HG02623 (cell line): ENCODE measurements around the gene BCAT1.
"Not testable (repeated sequence)": the region's sequence is repeated elsewhere in the genome, so short reads cannot be mapped to it uniquely, and the experiment has no call there.

Experiments used
- ATAC-seq: cut with Tn5 transposase; IDR thresholded peaks from one replicate; pipeline ENCODE4 v1.9.1; 2021; ENCODE audit warnings: moderate library complexity; ENCODE audit not compliant: unreplicated experiment

Gene BCAT1

DNA sequence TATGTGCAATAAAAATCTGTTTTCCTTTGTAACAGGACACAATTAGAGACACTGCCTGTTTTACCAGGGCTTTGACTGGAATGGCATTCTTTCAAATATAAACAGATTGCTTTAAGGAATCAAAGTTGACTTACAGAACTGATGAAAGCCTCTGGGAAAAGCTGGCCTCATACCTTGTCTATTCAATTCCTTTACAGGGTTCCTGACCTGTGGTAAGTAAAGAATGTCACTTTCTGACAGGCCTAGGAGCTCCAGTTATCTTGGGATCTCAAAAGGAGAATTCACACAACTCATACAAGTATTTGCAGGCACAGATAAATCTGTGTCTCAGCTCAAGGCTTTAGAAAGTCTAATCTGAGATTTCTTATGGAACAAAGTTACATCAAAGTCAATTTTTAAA lies 88.4 kb downstream of the BCAT1 start:
- ATAC-seq: no peak

DNA sequence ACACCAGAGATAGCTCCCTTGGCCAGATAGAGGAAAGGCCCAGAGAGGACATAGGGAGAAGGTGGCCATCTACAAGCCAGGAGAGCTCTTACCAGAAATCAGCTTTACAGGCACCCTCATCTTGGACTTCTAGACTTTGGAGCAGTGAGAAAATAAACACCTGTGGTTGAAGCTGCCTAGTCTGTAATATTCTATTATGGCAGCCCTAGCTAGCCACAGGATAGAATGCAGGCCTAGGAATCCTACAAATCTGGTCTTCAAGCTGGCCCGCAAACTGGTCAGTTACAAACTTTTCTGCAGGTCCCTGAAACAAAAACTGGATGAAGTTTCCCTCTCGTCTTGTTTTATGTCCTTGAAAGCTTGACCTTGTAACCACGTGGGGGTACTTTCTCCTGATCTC lies 92.4 kb downstream of the BCAT1 start:
- ATAC-seq: no peak

DNA sequence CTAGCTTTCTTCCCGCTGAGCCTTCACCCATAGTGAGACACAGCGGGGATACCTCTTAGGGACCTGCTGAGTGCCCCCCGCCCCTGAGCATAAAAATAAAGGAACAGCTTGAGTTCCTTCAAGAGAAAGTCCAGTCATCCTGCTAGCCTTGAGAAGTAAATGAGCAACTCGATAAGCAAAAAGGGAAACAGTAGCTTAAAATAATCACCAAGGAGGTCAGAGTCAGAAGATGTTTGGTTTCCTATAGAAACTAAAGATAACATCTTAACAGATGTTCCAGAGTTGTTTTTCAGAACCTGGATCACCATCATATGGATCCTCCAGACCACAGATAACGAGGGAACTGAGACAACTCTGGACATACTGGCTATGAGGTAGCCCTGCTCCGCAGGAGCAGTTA lies 94.0 kb downstream of the BCAT1 start:
- ATAC-seq: no peak

DNA sequence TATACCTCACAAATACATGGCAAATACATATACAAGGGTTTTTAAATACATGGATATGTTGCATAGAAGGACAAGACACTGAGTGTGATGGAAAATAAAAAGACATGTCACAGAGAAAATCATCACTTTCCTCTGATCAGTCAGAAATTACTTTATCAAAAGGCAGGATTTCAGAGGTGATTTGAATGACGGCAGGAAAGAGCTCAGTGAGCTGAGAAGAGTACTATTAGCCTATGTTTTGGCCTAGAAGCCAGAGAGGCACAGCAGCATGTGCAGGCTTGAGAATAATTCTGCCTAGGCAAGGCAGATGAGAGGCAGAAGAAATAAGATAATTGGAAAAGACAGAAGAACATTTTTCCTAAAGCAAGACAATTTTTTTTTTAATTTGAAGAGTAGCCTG lies 94.9 kb downstream of the BCAT1 start:
- ATAC-seq: no peak

DNA sequence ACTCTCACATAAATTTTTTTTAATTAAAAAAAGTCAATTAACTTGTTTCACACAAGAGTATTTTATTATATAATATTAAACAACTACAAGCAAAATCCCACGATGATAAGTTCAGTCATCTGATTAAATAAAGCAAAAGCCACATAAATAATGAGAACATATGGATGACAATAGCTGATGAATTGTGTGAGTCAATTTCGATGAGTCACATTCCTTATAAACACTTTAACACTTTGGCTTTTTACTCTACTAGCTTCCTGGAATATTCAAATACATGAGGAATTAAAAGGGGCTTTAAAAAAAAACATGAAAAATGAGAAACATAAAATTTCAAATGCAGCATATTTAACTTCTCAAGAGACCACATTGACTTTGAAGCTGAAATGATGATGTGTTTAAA lies 95.3 kb downstream of the BCAT1 start:
- no peak for ATAC-seq

DNA sequence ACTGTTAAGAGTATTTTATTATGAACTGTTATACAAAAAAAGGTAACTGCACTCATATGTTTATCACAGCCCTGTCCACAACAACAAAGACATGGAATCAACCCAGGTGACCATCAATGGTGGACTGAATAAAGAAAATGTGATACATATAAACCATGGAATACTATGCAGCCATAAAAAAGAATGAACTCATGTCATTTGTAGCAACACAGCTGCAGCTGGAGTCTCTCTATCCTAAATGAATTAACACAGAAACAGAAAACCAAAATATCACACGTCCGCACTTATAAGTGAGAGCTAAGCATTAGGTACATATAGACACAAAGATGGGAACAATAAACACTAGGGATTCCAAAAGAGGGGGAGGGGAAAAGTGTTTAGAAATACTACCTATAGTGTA lies 95.8 kb downstream of the BCAT1 start:
- ATAC-seq: no peak

DNA sequence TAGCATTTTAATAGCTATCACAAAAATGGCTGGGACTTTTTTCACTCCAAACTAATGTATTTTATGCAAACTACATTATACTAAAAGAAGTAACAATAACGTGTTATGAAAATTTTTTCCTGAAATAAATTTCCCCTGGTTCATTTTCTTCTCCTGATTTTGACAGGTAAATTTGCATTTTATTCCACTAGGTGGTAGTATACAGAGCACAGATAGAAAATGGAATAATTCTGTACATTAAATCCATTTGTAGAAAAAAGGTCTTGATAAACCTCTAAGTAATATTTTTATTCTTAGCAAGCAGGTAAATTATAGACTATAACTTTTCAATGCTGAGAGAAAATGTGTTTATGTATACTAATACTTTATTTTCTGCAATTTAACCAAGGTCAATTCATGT lies 96.5 kb downstream of the BCAT1 start:
- ATAC-seq: no peak

DNA sequence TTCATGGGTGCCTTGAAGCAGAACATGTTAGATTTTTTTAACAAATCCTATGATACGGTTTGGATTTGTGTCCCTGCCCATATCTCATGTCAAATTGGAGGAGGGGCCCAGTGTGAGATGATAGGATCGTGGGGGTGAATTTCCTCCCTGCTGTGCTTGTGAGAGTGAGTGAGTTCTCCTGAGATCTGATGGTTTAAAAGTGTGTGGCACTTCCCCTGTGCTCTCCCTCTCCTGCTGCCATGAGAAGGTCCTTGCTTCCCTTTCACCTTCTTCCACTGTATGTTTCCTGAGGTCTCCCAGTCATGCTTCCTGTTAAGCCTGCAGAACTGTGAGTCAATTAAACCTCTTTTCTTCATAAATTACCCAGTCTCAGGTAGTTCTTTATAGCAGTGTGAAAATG lies 97.0 kb downstream of the BCAT1 start:
- not testable (repeated sequence) for ATAC-seq

DNA sequence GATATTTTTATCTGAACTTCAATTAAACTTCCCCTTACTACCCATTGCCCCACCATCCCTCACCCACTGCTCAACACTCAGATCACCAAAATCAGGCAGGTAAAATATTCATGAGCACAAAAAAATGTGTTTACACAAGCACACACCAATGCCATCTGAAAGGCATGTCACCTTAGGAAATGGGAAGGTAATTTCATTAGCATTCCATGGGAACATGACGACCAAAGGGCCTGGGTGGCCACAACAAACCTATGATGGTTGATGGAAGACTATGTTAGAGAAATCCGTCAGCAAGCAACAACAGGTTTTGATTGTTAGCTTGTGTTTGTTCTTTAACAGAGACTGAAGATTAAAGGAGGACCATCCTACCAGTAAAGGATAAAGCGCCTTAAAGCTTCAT lies 97.6 kb downstream of the BCAT1 start:
- ATAC-seq: no peak

DNA sequence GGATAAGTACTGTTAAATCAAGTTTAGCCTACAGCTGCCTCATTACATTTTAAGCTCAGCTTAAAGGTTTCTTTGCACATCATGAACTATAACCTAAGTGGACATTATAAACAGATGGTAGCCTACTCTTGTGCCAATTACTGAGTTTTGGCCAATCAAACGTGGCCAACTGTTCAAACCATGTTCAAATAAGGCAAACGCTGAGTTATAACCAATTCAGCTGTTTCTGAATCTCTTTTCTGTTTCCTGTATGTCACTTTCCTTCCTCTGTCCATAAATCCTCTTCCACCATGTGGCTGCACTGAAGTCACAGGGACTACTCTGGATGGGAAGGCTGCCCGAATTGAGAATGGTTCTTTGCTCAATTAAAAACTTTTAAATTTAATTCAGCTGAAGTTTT lies 98.4 kb downstream of the BCAT1 start:
- no peak for ATAC-seq

DNA sequence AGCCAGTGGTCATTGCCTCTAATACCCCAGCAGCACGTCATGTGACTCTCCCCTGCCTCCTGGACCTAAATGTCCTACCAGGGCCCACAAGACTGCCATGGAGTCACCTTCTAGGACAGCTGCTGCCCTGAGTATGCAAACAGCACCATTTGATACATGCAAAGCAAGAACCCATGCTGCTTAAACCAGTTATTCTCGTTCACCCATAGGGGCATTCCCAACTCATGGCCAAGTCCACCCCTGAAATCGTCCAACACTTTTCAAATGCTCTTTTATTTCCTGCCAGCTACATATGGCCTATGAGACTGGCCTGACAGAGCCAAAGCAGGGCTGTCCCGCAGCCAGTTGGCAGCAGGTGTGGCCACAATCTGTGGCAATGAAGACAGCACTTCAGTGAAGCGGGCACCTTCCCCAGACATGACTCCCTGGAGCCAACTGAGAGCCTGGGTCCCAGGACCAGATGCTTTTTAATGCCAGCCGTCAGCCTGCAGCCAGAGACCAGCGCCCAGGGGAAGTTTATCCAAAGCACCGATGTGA lies 99.9 kb downstream of the BCAT1 start:
- ATAC-seq: no peak

DNA sequence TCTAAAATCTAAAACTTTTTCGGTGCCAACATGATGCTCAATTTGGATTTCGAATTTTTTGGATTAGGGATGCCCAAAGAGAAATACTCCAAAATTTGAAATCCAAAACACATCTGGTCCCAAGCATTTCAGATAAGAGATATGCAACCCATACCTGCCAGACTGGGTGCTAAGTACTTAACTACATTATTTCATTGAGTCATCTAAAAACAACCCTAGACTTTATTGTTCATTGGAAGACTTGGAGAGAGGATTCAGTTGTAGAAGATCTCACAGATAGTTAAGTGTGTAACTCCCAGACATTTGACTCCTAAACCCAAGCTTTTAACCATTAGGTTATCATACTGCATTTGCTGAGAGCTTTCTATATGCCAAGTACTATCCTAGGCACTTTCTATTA lies 102.2 kb downstream of the BCAT1 start:
- no peak for ATAC-seq

DNA sequence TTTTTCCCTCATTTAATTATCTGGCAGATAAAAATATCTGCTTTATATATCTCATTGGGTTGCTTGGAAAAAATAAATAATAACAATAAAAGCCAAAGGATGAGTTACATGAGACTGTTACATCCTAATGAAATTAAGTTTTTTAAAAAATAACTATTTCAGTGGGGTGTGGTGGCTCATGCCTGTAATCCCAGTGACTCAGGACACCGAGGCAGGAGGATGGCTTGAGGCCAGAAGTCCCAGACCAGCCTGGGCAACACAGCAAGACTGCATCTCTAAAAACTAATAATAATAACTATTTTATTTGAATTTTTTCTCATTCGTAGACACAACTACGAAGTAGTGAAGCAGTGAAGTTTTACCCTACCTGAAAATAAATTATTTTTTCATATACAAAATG lies 103.3 kb downstream of the BCAT1 start:
- no peak for ATAC-seq

DNA sequence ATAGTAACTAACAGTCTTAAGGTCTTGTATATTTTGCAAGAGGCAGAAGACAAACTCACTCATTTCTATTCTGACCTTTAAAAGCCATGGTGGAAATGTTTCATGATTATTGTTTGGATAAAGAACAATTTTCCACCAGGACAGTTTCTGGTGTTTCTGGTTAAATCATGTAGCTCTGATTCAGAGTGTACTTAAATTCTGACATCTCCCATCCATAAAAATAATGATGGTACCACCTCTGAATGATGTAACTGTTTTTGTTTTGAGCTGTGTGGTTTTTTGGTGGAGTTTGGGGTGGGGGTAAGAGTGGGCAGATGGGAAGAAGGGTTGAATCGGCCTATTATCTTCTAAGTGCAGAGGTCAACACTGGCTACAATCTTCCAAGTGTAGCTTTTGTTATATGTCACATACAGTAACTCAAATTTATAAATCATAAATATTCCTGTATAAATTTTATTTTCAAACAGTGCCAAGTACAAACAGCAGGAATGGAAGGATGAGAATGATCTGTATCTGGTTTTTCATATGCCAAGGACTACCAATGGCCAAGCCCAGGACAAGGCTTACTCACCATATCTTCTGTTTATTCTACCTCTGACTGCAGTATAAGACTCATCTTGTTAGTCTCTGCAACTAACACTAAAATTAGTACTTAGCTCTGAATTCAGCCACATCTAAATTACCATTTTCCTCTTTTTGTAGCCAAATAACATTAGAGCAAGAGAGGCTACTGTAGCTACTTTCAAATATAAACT lies 108.7 kb downstream of the BCAT1 start:
- ATAC-seq: no peak

DNA sequence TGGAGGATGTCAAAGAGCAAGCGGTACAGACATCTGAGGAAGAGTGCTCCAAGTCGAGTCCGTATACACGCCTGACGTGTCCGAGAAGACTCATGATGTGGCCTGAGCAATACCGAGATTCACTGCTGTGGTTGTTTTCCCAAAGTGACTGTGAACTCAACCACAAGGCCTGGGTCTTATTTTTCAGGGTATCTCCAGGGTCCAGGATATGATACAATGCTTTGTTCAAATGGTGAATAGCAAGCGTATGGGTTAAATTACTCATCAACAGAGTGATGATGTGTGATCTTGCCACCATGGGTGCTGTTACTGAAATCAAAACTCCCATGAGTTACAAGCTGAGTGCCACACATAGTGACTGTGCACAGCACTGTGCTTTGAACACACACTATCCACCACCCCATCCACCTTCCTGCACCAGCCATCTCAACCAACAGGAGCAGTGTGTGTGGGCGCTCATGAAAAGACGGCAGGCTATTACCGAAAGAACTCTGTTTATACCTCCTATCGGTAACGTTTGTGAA lies 109.6 kb downstream of the BCAT1 start:
- peak; percentile 83 for ATAC-seq

DNA sequence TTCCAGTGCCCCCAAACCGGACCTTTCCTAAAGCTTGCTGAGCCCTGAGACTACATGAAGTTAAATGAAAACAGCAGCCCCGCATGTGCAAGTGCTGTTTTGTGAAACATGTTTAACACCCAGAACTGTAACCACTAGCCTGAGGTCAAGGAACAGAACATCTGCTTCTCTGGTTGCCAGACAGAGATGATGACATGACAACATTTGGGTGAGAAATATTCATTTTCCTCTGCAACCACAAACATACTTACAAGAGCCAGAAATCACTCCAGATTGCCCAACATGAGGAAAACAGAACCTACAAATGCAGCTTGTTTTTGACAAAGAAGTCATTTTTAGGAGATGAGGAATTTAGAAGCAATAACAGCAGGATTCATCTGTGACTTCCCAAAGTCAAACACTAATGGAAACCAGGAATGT lies 110.4 kb downstream of the BCAT1 start:
- peak; percentile 42 for ATAC-seq

DNA sequence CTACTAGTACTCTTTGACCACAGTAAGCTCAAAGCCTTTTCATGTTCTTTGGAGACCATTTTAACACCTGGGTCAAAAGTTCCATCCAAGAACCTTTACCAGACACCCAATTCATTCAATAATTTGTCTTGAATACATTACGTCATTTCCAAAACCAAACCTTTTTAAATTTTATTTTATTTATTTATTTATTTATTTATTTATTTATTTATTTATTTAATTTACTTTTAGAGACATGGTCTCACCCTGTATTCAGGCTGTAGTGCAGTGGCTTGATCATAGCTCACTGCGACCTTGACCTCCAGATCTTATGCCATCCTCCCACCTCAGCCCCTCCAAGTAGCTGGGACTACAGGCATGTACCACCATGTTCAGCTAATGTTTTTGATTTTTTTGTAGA lies 113.5 kb downstream of the BCAT1 start:
- ATAC-seq: no peak

DNA sequence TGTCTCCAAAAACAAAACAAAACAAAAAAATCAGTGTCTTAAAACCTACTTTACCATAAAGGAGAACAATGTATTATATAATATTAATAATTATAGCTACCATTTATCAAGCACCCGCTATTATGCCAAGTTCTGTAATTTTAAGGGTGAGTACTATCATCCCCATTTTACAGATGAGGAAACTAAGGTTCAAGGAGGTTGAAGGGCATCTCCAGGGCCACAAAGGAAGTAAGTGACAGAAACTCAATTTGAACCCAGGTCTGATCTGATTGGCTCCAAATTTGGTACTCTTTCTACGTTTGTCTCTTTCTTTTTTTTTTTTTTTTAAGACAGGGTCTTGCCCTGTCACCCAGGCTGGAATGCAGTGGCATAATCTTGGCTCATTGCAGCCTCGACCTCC lies 115.4 kb downstream of the BCAT1 start:
- no peak for ATAC-seq

DNA sequence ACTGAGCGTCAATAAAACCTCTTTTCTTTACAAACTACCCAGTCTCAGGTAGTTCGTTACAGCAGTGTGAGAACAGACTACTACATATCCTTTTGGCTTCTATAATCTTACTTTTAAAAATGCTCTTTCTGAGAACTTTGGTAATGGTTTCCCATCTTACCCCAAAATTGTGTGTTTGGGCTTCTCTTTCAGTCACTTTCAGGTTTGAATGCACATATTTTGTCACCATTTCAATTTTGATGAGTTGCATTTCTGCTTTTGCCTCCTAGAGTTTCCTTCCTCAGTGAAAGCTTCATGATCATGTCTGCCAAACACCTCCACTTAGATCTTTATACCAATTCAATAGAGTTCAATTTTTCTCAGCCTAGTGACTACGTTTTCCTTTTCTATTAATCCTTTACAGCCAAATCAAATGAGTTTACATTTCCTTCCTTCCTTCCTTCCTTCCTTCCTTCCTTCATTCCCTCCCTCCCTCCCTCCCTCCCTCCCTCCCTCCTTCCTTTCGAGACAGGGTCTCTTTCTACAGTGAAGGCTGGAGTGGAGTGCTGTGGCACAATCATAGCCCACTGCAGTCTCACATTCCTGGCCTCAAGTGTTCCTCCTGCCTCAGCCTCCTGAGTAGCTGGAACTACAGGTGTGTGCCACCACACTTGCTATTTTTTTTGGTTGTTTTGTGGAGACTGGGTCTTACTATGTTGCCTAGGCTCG lies 124.9 kb downstream of the BCAT1 start:
- ATAC-seq: no peak

DNA sequence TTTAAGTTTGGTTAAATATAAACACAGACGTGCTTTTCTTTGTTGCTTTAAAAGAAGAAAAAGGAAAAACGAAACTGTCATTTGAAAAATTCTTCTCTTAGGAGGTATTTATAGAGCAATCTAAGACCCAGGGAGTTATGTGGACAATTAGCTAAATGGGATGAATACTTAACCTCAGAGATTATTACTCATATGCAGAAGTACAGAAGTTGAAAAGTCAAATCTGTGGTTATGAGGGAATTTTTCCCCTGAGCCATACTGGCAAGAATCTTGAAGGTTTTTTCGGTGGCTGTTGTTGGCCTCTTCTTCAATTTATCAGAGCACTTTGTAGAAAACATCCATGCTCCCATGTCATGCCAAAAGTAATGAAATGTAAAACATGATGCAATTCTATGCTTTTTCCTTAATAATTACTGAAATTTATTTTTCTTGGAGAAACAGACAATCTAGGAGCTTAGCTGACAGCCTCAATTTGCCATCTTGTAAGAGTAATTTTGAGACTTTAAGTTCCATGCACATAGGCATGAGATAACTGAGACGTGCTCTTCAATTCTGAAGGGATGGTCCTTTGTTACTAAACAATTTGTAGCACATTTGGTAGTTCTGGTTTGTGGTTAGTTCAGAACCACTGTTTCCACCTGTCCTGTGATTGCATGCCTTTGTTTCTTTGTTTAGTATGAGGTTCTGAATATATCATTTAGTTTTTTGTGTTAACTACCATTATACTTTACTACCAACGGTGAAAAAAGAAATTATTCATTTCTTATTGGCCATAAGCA lies 126.6 kb downstream of the BCAT1 start:
- peak; percentile 70 for ATAC-seq

DNA sequence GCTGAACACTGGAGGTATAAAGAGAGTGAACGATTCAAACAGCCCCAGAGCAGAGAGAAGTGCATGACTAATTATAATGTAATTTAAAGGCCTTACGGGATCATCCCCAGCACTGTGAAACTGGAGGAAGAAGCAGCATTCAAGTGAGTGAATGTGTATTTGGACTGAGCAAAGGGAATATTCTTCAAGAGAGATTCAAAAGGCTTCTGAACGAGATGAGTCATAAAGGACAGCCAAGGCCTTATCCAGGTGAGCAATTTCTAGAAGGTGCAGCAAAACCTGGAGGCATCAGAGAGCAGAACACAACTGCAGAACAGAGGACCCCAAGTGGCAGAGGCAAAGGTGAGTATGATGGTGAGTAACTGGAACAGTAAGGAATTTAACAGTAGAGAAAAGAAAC lies 127.2 kb downstream of the BCAT1 start:
- ATAC-seq: peak; percentile 54
